Upper lobe of left lung (tissue), 6 donors: ENCODE measurements around the gene OR4F15. TPM values are rescaled to one million over a fixed set of nuclear protein-coding genes. Genes with fewer than 3 reads are reported as not detected.
A peak's percentile ranks its signal among the peaks of the same experiment; 100 is the strongest.
"Not testable (repeated sequence)": the region's sequence is repeated elsewhere in the genome, so short reads cannot be mapped to it uniquely, and the experiment has no call there.

Source experiments
- ATAC-seq, 2 donors: fragments of 200-7000 bp; cut with Tn5 transposase; one replicate each; pipeline ENCODE4 v1.9.1; 2022; ENCODE audit warnings: mild to moderate bottlenecking in 2 of 2, moderate library complexity in 2 of 2; ENCODE audit not compliant: low FRiP score in 2 of 2
- DNase-seq, 2 donors: peaks; one replicate each; pipeline ENCODE4 v3.0.0-alpha.2; 2019 to 2020
- H3K27ac ChIP-seq, 4 donors: fragments of 200-600 bp; sonication (generic); one replicate each; pipeline ENCODE4 v1.5.1; 2016 to 2019
- H3K27me3 ChIP-seq, 4 donors: fragments of 200-600 bp; sonication (generic); one replicate each; pipeline ENCODE4 v1.5.1; 2017 to 2019
- H3K36me3 ChIP-seq, 4 donors: fragments of 200-600 bp; sonication (generic); one replicate each; pipeline ENCODE4 v1.5.1; 2016 to 2019
- H3K4me1 ChIP-seq, 4 donors: fragments of 200-600 bp; sonication (generic); one replicate each; pipeline ENCODE4 v1.5.1; 2018 to 2019
- H3K4me3 ChIP-seq, 4 donors: fragments of 200-600 bp; sonication (generic); one replicate each; pipeline ENCODE4 v1.5.1; 2017 to 2019; ENCODE audit warnings: mild to moderate bottlenecking in 2 of 4, moderate library complexity in 1 of 4
- H3K9me3 ChIP-seq, 4 donors: fragments of 200-600 bp; sonication (generic); one replicate each; pipeline ENCODE4 v1.5.1; 2018 to 2019
- EP300 ChIP-seq, 4 donors: sonication (generic); formaldehyde crosslinking; IDR thresholded peaks; one replicate each; pipeline ENCODE4 v1.5.1; 2017; ENCODE audit warnings: antibody characterized with exemption in 4 of 4, control low read depth in 2 of 4
- POLR2A ChIP-seq, 4 donors: fragments of 450-650 bp; IDR thresholded peaks; one replicate each; pipeline ENCODE4 v1.5.1; 2016 to 2017; ENCODE audit warnings: antibody characterized with exemption in 4 of 4, mild to moderate bottlenecking in 2 of 4
- POLR2AphosphoS5 ChIP-seq, 2 donors: sonication (generic); formaldehyde crosslinking; IDR thresholded peaks; one replicate each; pipeline ENCODE4 v1.5.1; 2017; ENCODE audit warnings: antibody characterized with exemption in 2 of 2
- WGBS, 2 donors: methylation state at CpG; one replicate each; pipeline ENCODE4 v1.1.5; 2017 to 2018; 5-methylcytosine and 5-hydroxymethylcytosine counted together
- total RNA-seq, 6 donors: library from RNA; depleted of rRNA in 4 of 6; stranded (reverse); fragments of >200 nt in 4 of 6; gene quantifications; one replicate each; pipeline versions ENCODE4 v1.1.0 to v1.2.1, GENCODE V29; 2016 to 2021
- TF ChIP-seq, protein P1 (sequence below), 6 experiments: fragments of 450-650 bp in 4 of 6; fragments of 200-600 bp in 2 of 6; sonication (generic) in 2 of 6; IDR thresholded peaks; one replicate each; pipeline ENCODE4 v1.5.1; 2016 to 2019; ENCODE audit warnings: antibody characterized with exemption in 6 of 6
- donor health status: DM: no; HTN: no; CAD: no; lungs with moderate emphysema.
- donor health status: DM: no; HTN: yes; CAD: no; lungs with severe emphysema.

OR4F15 gene, protein sequence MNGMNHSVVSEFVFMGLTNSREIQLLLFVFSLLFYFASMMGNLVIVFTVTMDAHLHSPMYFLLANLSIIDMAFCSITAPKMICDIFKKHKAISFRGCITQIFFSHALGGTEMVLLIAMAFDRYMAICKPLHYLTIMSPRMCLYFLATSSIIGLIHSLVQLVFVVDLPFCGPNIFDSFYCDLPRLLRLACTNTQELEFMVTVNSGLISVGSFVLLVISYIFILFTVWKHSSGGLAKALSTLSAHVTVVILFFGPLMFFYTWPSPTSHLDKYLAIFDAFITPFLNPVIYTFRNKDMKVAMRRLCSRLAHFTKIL
- not detected for total RNA-seq

DNA sequence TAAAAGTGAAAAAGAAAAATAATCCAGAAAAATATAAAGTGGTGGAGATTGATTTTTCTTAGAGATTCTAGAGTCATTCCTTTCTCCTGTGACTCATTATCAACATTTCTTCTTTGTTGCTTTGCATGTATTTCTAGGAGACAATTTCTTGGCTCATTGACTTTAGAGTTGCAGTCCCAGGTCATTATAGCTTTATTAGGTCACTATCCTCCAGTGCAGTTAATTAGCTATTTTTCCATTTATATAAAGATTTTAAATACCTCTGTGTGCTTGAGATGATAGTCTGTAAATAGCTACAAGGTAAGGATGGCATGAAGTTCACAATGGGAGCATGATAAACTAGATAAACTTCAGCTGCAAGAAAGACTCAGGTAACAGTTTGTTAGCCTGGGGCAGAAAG is at the start of gene OR4F15:
TSS of gene OR4F15 (plus strand) at position 301 of the 400 bp plus-strand sequence. CDS start 5,985 bp downstream, outside the sequence.
- no peak for DNase-seq

DNA sequence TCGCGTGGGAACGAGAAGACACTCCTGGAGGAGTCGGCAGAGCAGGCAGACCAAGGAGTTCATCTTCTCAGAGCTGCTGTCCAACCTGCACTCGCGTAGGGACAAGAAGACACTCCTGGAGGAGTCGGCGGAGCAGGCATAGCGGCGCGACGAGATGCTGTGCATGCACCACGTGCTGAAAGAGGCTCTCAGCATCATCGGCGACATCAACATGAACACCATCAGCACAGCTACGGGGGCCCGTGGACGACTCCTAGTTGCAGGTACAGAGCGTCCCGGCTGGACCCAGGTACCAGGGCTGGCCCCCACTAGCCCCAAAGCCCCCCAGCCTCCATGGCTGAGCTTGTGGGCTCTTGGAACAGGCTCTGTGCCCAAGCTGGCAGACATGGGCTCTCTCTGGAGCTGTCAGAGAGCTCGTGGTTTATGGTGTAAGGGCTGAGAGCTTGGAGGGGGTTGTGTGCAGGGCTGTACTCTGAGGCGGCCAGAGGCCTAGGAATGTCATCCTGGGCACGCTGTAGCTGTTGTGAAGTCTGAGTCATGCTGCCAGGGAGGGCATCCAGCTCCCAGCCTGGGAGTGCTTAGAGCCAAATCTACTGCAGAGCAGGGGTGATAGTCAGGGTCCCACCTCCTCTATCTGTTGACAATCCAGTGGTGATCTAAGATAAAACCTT is 47.2 kb upstream of the OR4F15 start:
- WGBS, 2 donors, result 91% methylated on average over 20 of the region's 23 CpGs
- ATAC-seq, H3K9me3 ChIP-seq, H3K36me3 ChIP-seq, H3K4me3 ChIP-seq, H3K27me3 ChIP-seq, H3K4me1 ChIP-seq, H3K27ac ChIP-seq: not testable (repeated sequence)
- DNase-seq, result peak in 1 of 2 donors; percentile 67

More for the DNA sequence above, at the start of gene OR4F15:
- TF ChIP-seq EP300 (IDR thresholded peaks at IDR 0.05) (no peak), POLR2A (IDR thresholded peaks at IDR 0.05) (no peak), POLR2AphosphoS5 (IDR thresholded peaks at IDR 0.05) (no peak)
- TF ChIP-seq, protein P1, sequence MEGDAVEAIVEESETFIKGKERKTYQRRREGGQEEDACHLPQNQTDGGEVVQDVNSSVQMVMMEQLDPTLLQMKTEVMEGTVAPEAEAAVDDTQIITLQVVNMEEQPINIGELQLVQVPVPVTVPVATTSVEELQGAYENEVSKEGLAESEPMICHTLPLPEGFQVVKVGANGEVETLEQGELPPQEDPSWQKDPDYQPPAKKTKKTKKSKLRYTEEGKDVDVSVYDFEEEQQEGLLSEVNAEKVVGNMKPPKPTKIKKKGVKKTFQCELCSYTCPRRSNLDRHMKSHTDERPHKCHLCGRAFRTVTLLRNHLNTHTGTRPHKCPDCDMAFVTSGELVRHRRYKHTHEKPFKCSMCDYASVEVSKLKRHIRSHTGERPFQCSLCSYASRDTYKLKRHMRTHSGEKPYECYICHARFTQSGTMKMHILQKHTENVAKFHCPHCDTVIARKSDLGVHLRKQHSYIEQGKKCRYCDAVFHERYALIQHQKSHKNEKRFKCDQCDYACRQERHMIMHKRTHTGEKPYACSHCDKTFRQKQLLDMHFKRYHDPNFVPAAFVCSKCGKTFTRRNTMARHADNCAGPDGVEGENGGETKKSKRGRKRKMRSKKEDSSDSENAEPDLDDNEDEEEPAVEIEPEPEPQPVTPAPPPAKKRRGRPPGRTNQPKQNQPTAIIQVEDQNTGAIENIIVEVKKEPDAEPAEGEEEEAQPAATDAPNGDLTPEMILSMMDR (IDR thresholded peaks at IDR 0.05), result no peak
- H3K36me3 ChIP-seq, result no peaks in the 10 kb centered on the region
- no peak for ATAC-seq
- no peaks in the 10 kb centered on the region for H3K9me3 ChIP-seq
- no peaks in the 10 kb centered on the region for H3K4me1 ChIP-seq
- no peak within 1 kb of the TSS for H3K27ac ChIP-seq
- H3K27me3 ChIP-seq, result no peaks in the 10 kb centered on the region
- no peak within 1 kb of the TSS for H3K4me3 ChIP-seq

DNA sequence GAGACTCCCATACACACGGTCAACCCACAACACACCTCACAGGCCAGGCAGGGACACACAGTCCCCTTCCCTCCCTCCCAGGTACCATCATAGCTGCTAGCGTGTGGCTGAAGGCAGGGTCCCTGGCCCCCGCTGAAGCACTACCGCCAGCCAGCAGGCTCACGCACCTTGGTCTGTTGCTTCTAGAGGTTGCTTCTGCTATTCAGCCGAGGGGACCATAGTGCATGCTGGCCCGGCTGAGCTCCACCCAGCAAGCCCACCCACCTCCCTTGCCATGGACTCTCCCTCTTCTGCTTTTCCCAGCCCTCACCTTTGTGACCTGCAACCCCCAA is 46.7 kb upstream of the OR4F15 start:
- not testable (repeated sequence) for H3K36me3 ChIP-seq, H3K4me3 ChIP-seq, H3K27ac ChIP-seq, H3K27me3 ChIP-seq, ATAC-seq, H3K4me1 ChIP-seq, H3K9me3 ChIP-seq
- WGBS, 2 donors, result 87 to 90% methylated on average over 7 of the region's 7 CpGs
- peak in 1 of 2 donors; percentile 31 for DNase-seq

DNA sequence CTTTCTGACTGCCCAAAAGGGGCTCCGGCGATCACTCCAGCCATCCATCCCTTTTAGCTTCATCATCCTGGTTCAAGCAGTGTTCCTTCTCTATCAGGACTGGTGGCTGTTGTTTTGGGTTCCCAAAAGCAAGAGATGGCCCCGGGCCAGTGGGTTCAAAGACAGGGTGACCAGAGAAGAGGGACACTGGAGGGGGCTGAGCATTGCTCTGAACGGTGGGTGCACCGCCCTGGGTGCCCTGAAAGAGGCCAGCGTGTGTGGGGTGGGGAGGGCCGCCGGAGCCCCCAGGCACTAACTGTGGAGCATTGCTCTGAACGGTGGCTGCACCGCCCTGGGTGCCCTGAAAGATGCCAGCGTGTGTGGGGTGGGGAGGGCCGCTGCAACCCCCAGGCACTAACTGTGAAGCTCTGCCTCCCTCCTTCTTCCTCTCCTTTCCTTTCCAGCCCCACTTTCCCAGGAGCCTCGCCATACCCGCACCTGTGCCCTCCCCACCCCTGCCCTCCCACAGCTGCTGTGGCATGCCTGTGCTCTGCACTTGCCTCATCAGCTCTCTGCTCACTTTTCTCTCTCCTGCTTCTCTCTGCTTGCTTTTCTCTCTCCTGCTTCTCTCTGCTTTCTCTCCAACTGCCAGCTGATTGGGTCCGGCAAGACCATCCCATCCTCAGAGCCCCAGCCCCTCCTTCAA is 46.1 kb upstream of the OR4F15 start:
- no peak for TF ChIP-seq POLR2A (IDR thresholded peaks at IDR 0.05)
- TF ChIP-seq, protein P1 (IDR thresholded peaks at IDR 0.05), result no peak
- TF ChIP-seq EP300 (IDR thresholded peaks at IDR 0.05), result no peak
- TF ChIP-seq POLR2AphosphoS5 (IDR thresholded peaks at IDR 0.05), result no peak
- DNase-seq (peak in 1 of 2 donors; percentile 28), ATAC-seq (peak in 1 of 2 donors; percentile 59)
- Histone ChIP-seq H3K27me3 (no peaks in the 10 kb centered on the region), H3K4me1 (no peaks in the 10 kb centered on the region), H3K36me3 (no peaks in the 10 kb centered on the region), H3K9me3 (no peaks in the 10 kb centered on the region), H3K27ac (no peak overlapping the region), H3K4me3 (no peak overlapping the region)
- 89 to 90% methylated on average over 15 of the region's 15 CpGs for WGBS, 2 donors

DNA sequence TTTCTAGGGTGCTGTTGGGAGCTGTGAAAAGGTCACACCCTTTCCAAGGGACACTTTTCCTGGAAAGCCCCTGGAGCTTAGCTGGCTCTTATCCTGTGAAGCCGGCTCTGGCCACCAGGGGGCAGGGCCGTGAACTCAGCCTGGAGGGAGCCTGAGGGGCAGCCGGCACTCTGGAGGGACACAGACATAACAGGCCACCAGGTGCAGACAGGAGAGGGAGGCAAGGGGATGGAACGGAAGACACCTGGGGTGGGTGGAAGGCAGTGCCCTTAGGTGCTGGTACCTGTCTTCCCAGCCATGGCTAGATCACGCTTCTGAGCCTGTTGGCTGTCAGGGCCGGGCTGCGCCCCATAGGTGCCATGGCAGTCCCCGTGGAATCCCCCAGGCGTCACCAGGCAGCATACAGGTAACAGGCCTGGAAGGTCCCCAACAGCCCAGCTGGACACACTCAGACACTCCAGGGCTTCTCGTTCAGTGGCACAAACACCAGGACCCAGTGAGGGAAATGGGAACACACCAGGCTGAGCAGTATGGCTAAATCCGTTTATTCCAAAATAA is 44.8 kb upstream of the OR4F15 start:
- H3K9me3 ChIP-seq, H3K4me1 ChIP-seq, H3K27me3 ChIP-seq, H3K4me3 ChIP-seq, H3K27ac ChIP-seq, H3K36me3 ChIP-seq, ATAC-seq: not testable (repeated sequence)
- WGBS, 2 donors, result 90 to 100% methylated on average over 2 to 4 of the region's 11 CpGs
- TF ChIP-seq, protein P1 (IDR thresholded peaks at IDR 0.05), result peak in 2 of 6 experiments; percentile 14 to 32
- DNase-seq, result peak in 1 of 2 donors; percentile 31
